Muscle of arm (tissue), 14 donors: ENCODE data around the gene COX7B. TPM values are rescaled to one million over a fixed set of nuclear protein-coding genes. Genes with fewer than 3 reads are reported as not detected.
"Not testable (repeated sequence)": the region's sequence is repeated elsewhere in the genome, so short reads cannot be mapped to it uniquely, and the experiment has no call there.

ENCODE experiments used
- DNase-seq: peaks from one replicate; pipeline ENCODE4 v3.0.0-alpha.2; 2013
- long read RNA-seq, 11 donors: transcript quantifications; one replicate each; lab custom pipeline, GENCODE V29; 2026
- polyA plus RNA-seq, 12 donors: library from polyadenylated mRNA; unstranded; fragments of 120-200 nt; gene quantifications; one replicate each; pipeline ENCODE4 v1.2.1, GENCODE V29; 2013; ENCODE audit not compliant: insufficient read length in 12 of 12

The COX7B gene, protein sequence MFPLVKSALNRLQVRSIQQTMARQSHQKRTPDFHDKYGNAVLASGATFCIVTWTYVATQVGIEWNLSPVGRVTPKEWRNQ
- polyA plus RNA-seq, result 100 to 1,000 TPM in 11 of 12 donors, not detected in 1; 201 to 304 (median 278) TPM
- long read RNA-seq, donor 1, transcript COX7B-203 (3 exons, 2,471 nt), result major isoform, 217 of 267 reads
- long read RNA-seq, donor 1, partial matches to known transcripts, result 33 of 267 reads
- long read RNA-seq, donor 1, other reads (novel, unspliced or antisense), result 12 of 267 reads
- long read RNA-seq, donor 2, transcript COX7B-203 (3 exons, 2,471 nt), result major isoform, 290 of 358 reads
- long read RNA-seq, donor 2, transcript COX7B-204 (3 exons, 505 nt), result minor isoform, 5 of 358 reads
- long read RNA-seq, donor 2, partial matches to known transcripts, result 46 of 358 reads
- long read RNA-seq, donor 2, other reads (novel, unspliced or antisense), result 14 of 358 reads
- long read RNA-seq, donor 3, transcript COX7B-203 (3 exons, 2,471 nt), result major isoform, 114 of 125 reads
- long read RNA-seq, donor 3, partial matches to known transcripts, result 5 of 125 reads
- long read RNA-seq, donor 3, other reads (novel, unspliced or antisense), result 5 of 125 reads
- long read RNA-seq, donor 4, transcript COX7B-203 (3 exons, 2,471 nt), result major isoform, 94 of 107 reads
- long read RNA-seq, donor 4, transcript COX7B-202 (2 exons, 685 nt), result minor isoform, 5 of 107 reads
- long read RNA-seq, donor 4, partial matches to known transcripts, result 8 of 107 reads
- long read RNA-seq, donor 4, other reads (novel, unspliced or antisense), result 0 of 107 reads
- long read RNA-seq, donor 5, transcript COX7B-203 (3 exons, 2,471 nt), result major isoform, 218 of 261 reads
- long read RNA-seq, donor 5, partial matches to known transcripts, result 15 of 261 reads
- long read RNA-seq, donor 5, other reads (novel, unspliced or antisense), result 22 of 261 reads
- long read RNA-seq, donor 6, transcript COX7B-203 (3 exons, 2,471 nt), result major isoform, 145 of 171 reads
- long read RNA-seq, donor 6, partial matches to known transcripts, result 7 of 171 reads
- long read RNA-seq, donor 6, other reads (novel, unspliced or antisense), result 16 of 171 reads
- long read RNA-seq, donor 7, transcript COX7B-203 (3 exons, 2,471 nt), result major isoform, 130 of 153 reads
- long read RNA-seq, donor 7, partial matches to known transcripts, result 10 of 153 reads
- long read RNA-seq, donor 7, other reads (novel, unspliced or antisense), result 11 of 153 reads
- long read RNA-seq, donor 8, transcript COX7B-203 (3 exons, 2,471 nt), result major isoform, 228 of 277 reads
- long read RNA-seq, donor 8, partial matches to known transcripts, result 30 of 277 reads
- long read RNA-seq, donor 8, other reads (novel, unspliced or antisense), result 13 of 277 reads
- long read RNA-seq, donor 9, transcript COX7B-203 (3 exons, 2,471 nt), result major isoform, 156 of 180 reads
- long read RNA-seq, donor 9, partial matches to known transcripts, result 21 of 180 reads
- long read RNA-seq, donor 9, other reads (novel, unspliced or antisense), result 0 of 180 reads
- long read RNA-seq, donor 10, transcript COX7B-203 (3 exons, 2,471 nt), result major isoform, 177 of 215 reads
- long read RNA-seq, donor 10, partial matches to known transcripts, result 27 of 215 reads
- long read RNA-seq, donor 10, other reads (novel, unspliced or antisense), result 5 of 215 reads
- long read RNA-seq, donor 11, transcript COX7B-203 (3 exons, 2,471 nt), result major isoform, 231 of 260 reads
- long read RNA-seq, donor 11, partial matches to known transcripts, result 14 of 260 reads
- long read RNA-seq, donor 11, other reads (novel, unspliced or antisense), result 10 of 260 reads

- DNase-seq, result peak; percentile 94
Observed at GRCh38 chrX:77899081-77899828, at the start of gene COX7B. TSS of gene COX7B (plus strand) at chrX:77899468. CDS start at chrX:77899554, 86 bp downstream.

- DNase-seq, result no peak
Observed at GRCh38 chrX:77875372-77875771, 23.9 kb upstream of the COX7B start.

- DNase-seq, result not testable (repeated sequence)
Observed at GRCh38 chrX:77881418-77881817, 17.9 kb upstream of the COX7B start.

- DNase-seq, result no peak
Observed at GRCh38 chrX:77892887-77893286, 6.4 kb upstream of the COX7B start.

- no peak for DNase-seq
Observed at GRCh38 chrX:77893713-77894112, 5.6 kb upstream of the COX7B start.

- DNase-seq, result peak; percentile 95
Observed at GRCh38 chrX:77894921-77895886, 4.1 kb upstream of the COX7B start, which contains the start of gene MAGT1. TSS of gene MAGT1 (minus strand) at chrX:77895435. CDS start at chrX:77895410, 25 bp downstream.

DNA sequence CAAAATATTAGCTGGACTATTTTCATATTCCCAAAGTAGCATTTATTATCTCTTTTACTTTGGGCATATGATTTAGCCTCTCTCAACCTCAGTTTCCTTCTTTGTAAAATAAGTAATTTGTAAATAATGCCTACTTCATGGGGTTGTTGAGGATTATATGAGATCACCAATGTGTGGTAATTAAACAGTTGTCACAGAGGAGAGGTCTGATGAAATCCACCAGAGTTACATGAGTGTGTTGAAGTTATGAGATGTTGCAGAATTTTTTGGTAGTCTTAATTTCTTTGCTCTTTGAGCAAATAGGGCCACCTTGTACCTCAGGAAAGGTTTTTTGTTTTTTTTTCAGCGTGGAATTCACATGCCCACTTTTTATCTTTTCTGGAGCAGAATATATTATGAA, 1.4 kb downstream of the COX7B start:
- DNase-seq, result no peak

GRCh38 chrX:77901506-77901905, 2.2 kb downstream of the COX7B start:
- no peak for DNase-seq

DNA sequence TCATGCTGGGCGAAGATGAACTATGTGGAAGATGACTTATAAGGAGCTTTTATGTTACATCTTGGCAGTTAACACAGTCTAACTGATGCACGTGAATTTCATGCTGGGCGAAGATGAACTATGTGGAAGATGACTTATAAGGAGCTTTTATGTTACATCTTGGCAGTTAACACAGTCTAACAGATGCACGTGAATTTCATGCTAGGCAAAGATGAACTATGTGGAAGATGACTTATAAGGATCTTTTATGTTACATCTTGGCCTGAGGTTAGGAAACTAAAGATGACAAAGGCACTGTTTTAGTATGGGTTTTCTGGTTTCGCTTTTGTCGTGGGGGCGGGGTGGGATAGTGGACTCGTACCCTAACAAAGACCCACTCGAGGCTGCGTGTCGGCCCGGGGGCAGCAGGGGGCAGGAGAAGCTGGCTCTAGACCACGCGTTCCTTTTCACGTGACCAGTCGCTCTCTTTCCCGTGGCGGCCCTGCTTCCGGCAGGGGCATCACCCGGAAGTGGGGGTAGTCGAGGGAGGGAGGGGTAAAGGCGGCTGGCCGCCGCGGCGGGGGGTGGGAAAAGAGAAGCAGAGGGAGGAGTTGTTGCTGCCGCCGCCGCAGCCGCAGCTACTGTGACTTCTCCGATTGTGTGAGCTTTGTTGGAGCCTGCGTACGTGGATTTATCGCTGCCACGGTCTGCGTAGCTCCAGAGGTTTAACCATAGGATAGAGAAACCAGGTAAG, 11.0 kb downstream of the COX7B start, which contains the start of gene ATP7A:
ATP7A (plus strand) TSS at position 586 of the 733 bp plus-strand sequence. CDS start 60,949 bp downstream, outside the sequence.
- peak; percentile 81 for DNase-seq

DNA sequence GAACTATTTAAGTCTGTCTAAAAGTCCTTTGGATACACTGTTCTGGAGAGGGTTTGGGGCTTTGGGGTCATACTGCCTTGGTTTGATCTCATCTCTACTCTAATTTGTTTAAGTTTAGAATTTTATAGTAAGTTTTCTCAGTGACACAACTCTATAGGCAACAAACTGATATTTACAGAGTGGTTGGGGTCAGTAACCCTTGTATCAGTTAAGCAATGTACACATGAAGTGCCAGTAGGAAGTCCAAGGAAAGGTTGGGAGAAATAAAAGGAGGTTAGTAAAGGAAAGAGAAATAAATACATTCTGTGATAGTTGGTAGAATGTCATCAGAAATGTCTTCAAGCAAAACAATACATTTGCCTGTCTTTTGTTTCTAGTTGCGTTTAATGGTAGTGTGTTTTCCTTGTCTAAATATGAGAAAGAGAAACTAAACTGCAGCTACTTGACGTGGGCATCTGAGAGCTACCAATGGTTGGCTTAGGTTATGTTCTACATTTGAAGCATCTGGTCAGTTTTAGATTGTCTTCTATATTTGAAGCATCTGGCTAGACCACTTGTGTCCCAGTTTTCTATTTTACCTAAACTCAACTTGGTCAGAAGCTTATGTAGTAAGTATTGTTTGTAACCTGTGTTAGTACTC, 18.1 kb downstream of the COX7B start:
- DNase-seq, result no peak

GRCh38 chrX:77918568-77918967, 19.3 kb downstream of the COX7B start:
- DNase-seq, result no peak

- not testable (repeated sequence) for DNase-seq
Observed at GRCh38 chrX:77919370-77919769, 20.1 kb downstream of the COX7B start.

- DNase-seq, result no peak
Observed at GRCh38 chrX:77922787-77923186, 23.5 kb downstream of the COX7B start.

DNA sequence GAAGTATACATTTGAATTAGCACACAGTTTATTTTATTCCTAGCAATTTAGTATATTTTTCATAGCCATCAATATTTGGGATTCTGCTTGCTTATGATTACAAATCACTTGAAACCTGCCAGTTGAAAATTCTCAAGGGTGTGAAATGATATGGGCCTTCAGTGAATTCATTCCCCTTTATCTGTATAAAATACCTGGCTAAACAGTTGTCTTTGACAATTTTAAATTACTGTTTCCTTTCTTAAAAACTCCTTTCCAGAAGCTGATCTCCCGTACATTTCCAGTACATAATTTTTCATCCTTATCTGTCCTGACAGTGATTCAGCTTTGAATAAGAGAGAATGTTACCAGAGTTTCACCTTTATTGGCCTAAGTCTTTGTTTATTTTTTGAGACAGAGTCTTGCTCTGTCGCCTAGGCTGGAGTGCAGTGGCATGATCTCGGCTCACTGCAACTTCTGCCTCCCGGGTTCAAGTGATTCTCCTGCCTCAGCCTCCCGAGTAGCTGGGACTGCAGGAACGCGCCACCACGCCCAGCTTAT, 25.1 kb downstream of the COX7B start:
- DNase-seq, result no peak

DNA sequence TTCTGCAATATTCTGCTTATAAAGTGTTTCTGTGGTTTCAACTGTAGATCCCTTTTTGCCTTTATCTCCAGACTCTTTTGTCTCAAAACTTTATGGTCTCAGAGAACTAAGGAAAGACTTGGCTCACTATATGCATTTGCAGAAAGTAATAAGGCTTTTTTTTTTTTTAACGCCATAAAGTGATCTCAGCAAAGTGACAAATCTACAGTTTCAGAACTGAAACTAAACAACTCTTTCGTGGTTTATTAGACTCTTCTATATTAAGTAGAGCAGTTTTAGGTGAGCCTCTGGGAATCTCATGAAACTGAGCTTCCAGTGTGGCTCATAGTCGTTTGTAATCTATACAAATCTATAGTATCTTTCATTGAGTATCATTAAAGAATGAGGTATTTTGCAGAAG, 26.5 kb downstream of the COX7B start:
- no peak for DNase-seq

DNA sequence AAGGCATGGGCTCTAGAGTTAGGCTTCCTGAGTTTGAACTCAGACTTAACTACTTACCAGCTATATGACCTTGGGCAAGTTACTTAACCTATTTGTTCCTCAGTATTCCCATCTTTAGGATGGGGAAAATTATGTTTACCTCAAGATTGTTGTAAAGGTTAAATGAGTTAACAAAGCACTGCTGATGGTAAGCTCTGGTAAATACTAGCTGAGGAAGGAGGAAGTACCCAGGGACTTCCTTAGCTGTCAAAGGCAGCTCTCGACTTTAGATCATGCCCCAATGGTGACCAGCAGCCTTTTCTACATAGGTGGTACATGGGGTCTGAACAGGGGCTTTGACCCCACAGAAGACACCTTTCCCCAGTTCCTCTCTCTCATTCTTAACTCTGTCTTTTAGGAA, 31.3 kb downstream of the COX7B start:
- DNase-seq, result no peak

DNA sequence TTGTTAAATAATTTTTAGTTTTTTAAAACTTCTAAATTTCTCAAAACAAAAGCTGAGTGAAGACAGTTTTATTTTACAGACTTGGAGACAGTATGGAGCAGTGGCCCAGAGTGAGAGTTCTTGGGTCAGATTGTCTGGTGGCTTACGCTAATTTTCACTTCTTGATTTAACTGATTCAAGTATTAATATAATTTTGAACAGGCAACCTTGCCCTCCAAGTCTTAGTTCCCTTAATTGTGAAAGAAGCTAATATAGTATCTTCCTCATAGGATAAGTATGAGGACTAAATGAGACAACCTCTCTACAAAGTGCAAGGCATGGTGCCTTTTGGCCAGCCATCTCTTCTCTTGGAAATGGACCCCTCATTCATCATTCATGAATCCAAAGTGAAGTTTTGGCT, 36.6 kb downstream of the COX7B start:
- no peak for DNase-seq
